Vagina (tissue), 2 donors: ENCODE data around the gene KCNK1. TPM values are rescaled to one million over a fixed set of nuclear protein-coding genes. Genes with fewer than 3 reads are reported as not detected.
A peak's percentile ranks its signal among the peaks of the same experiment; 100 is the strongest.

Source experiments
- DNase-seq, 2 donors: peaks; one replicate each; pipeline ENCODE4 v3.0.0-alpha.2; 2017; ENCODE audit errors: extremely low spot score in 2 of 2
- H3K27ac ChIP-seq: fragments of 200-600 bp; sonication (generic); one replicate; pipeline ENCODE4 v1.5.1; 2019
- H3K27me3 ChIP-seq: fragments of 200-600 bp; sonication (generic); one replicate; pipeline ENCODE4 v1.5.1; 2019
- H3K36me3 ChIP-seq, 2 donors: fragments of 200-600 bp; sonication (generic); one replicate each; pipeline ENCODE4 v1.5.1; 2017 to 2019
- H3K4me1 ChIP-seq: fragments of 200-600 bp; sonication (generic); one replicate; pipeline ENCODE4 v1.5.1; 2019
- H3K4me3 ChIP-seq, 2 donors: fragments of 200-600 bp; sonication (generic); 1 replicate in 1 of 2; 2 replicates in 1 of 2; pipeline ENCODE4 v1.5.1; 2016 to 2019
- H3K9me3 ChIP-seq: fragments of 200-600 bp; sonication (generic); one replicate; pipeline ENCODE4 v1.5.1; 2019
- CTCF ChIP-seq, 3 experiments: fragments of 450-650 bp in 2 of 3; fragments of 200-600 bp in 1 of 3; sonication (generic) in 1 of 3; IDR thresholded peaks; one replicate each; pipeline ENCODE4 v1.5.1; 2017 to 2019; ENCODE audit warnings: antibody characterized with exemption in 3 of 3, mild to moderate bottlenecking in 2 of 3, moderate library complexity in 2 of 3
- POLR2A ChIP-seq, 2 donors: fragments of 450-650 bp; IDR thresholded peaks; one replicate each; pipeline ENCODE4 v1.6.1; 2017; ENCODE audit warnings: antibody characterized with exemption in 2 of 2, mild to moderate bottlenecking in 2 of 2, moderate library complexity in 2 of 2
- POLR2AphosphoS5 ChIP-seq, 2 donors: sonication (generic); formaldehyde crosslinking; IDR thresholded peaks; one replicate each; pipeline ENCODE4 v1.9.0; 2017; ENCODE audit warnings: antibody characterized with exemption in 2 of 2, mild to moderate bottlenecking in 2 of 2, low read depth in 1 of 2; ENCODE audit not compliant: insufficient read depth in 1 of 2
- intact Hi-C: fragments of 100-400 bp; cut with DNase I; formaldehyde crosslinking; loops from one replicate; pipeline ENCODE4 v1.15.1; 2023
- total RNA-seq: library from RNA; depleted of rRNA; stranded (reverse); fragments of >200 nt; gene quantifications from one replicate; pipeline ENCODE4 v1.2.3, GENCODE V29; 2016

Gene KCNK1
- total RNA-seq, 1 donor from 2014 or later: 11.3 TPM

GRCh38 chr1:233640179-233640578 is 26.3 kb downstream of the KCNK1 start:
- no peak for DNase-seq
- H3K27me3 ChIP-seq: no peaks in the 10 kb centered on the region
- TF ChIP-seq POLR2A (IDR thresholded peaks at IDR 0.05) (no peak), CTCF (IDR thresholded peaks at IDR 0.05) (no peak), POLR2AphosphoS5 (IDR thresholded peaks at IDR 0.05; ENCODE audit: insufficient read depth in 1 of 2, low read depth in 1 of 2) (no peak)
- no peaks in the 10 kb centered on the region for H3K36me3 ChIP-seq
- H3K27ac ChIP-seq: no peak overlapping the region
- no peaks in the 10 kb centered on the region for H3K4me1 ChIP-seq
- no peak overlapping the region for H3K4me3 ChIP-seq
- H3K9me3 ChIP-seq: no peaks in the 10 kb centered on the region
- intact Hi-C loops: no loop called here

GRCh38 chr1:233641029-233641428 is 27.1 kb downstream of the KCNK1 start:
- DNase-seq: no peak

GRCh38 chr1:233647073-233647472 is 33.2 kb downstream of the KCNK1 start:
- no peaks in the 10 kb centered on the region for H3K36me3 ChIP-seq
- no peaks in the 10 kb centered on the region for H3K27me3 ChIP-seq
- intact Hi-C loops: no loop called here
- H3K9me3 ChIP-seq: no peaks in the 10 kb centered on the region
- no peak overlapping the region for H3K4me3 ChIP-seq
- H3K27ac ChIP-seq: no peak overlapping the region
- TF ChIP-seq POLR2AphosphoS5 (IDR thresholded peaks at IDR 0.05; ENCODE audit: insufficient read depth in 1 of 2, low read depth in 1 of 2): no peak
- no peak for TF ChIP-seq CTCF (IDR thresholded peaks at IDR 0.05)
- no peak for TF ChIP-seq POLR2A (IDR thresholded peaks at IDR 0.05)
- H3K4me1 ChIP-seq: peaks cover 4% of the 10 kb centered on the region
- DNase-seq: no peak

More at GRCh38 chr1:233641029-233641428, 27.1 kb downstream of the KCNK1 start:
- H3K27me3 ChIP-seq: no peaks in the 10 kb centered on the region
- TF ChIP-seq CTCF (IDR thresholded peaks at IDR 0.05) (no peak), POLR2A (IDR thresholded peaks at IDR 0.05) (no peak), POLR2AphosphoS5 (IDR thresholded peaks at IDR 0.05; ENCODE audit: insufficient read depth in 1 of 2, low read depth in 1 of 2) (no peak)
- H3K4me3 ChIP-seq: no peak overlapping the region
- H3K9me3 ChIP-seq: no peaks in the 10 kb centered on the region
- no peaks in the 10 kb centered on the region for H3K4me1 ChIP-seq
- H3K27ac ChIP-seq: no peak overlapping the region
- H3K36me3 ChIP-seq: no peaks in the 10 kb centered on the region
- intact Hi-C loops: no loop called here

GRCh38 chr1:233647636-233648035 is 33.7 kb downstream of the KCNK1 start:
- intact Hi-C loops: no loop called here
- Histone ChIP-seq H3K4me1 (peaks cover 4% of the 10 kb centered on the region), H3K9me3 (no peaks in the 10 kb centered on the region), H3K27me3 (no peaks in the 10 kb centered on the region), H3K4me3 (no peak overlapping the region), H3K27ac (no peak overlapping the region), H3K36me3 (no peaks in the 10 kb centered on the region)
- peak in 1 of 2 donors; percentile 52 for DNase-seq
- TF ChIP-seq POLR2AphosphoS5 (IDR thresholded peaks at IDR 0.05; ENCODE audit: insufficient read depth in 1 of 2, low read depth in 1 of 2): no peak
- no peak for TF ChIP-seq POLR2A (IDR thresholded peaks at IDR 0.05)
- no peak for TF ChIP-seq CTCF (IDR thresholded peaks at IDR 0.05)

- Histone ChIP-seq H3K36me3 (no peaks in the 10 kb centered on the region), H3K4me1 (peaks cover 4% of the 10 kb centered on the region), H3K4me3 (no peak overlapping the region), H3K27ac (no peak overlapping the region), H3K27me3 (no peaks in the 10 kb centered on the region), H3K9me3 (no peaks in the 10 kb centered on the region)
- DNase-seq: no peak
- TF ChIP-seq POLR2A (IDR thresholded peaks at IDR 0.05) (no peak), POLR2AphosphoS5 (IDR thresholded peaks at IDR 0.05; ENCODE audit: insufficient read depth in 1 of 2, low read depth in 1 of 2) (no peak), CTCF (IDR thresholded peaks at IDR 0.05) (no peak)
- intact Hi-C loops: no loop called here
Observed at GRCh38 chr1:233651061-233651460, 37.2 kb downstream of the KCNK1 start.
